H9 (cell line): Measurements from ENCODE around the gene CDAN1. TPM values are rescaled to one million over a fixed set of nuclear protein-coding genes. Genes with fewer than 3 reads are reported as not detected.

ENCODE experiments used
- DNase-seq: peaks from one replicate; pipeline ENCODE4 v3.0.0-alpha.2; 2017
- H2AFZ ChIP-seq: one replicate; pipeline ENCODE4 v1.6.1; 2013; ENCODE audit warnings: mild to moderate bottlenecking, low read length, control low read depth, moderate library complexity
- H2AK5ac ChIP-seq: 2 replicates; pipeline ENCODE4 v1.6.1; 2013; ENCODE audit warnings: low read length, control low read depth, mixed read lengths; ENCODE audit not compliant: insufficient read length
- H2BK120ac ChIP-seq: one replicate; pipeline ENCODE4 v1.6.1; 2013; ENCODE audit warnings: low read depth, mild to moderate bottlenecking, low read length, control low read depth, inconsistent platforms; ENCODE audit not compliant: poor library complexity, severe bottlenecking
- H2BK12ac ChIP-seq: 2 replicates; pipeline ENCODE4 v1.6.1; 2013; ENCODE audit warnings: low read length, control low read depth, mixed read lengths, low read depth; ENCODE audit not compliant: insufficient read length
- H2BK15ac ChIP-seq: 2 replicates; pipeline ENCODE4 v1.6.1; 2013; ENCODE audit warnings: low read depth, low read length, control low read depth
- H2BK20ac ChIP-seq: one replicate; pipeline ENCODE4 v1.6.1; 2013; ENCODE audit warnings: low read depth, mild to moderate bottlenecking, low read length, control low read depth, inconsistent platforms; ENCODE audit not compliant: poor library complexity, severe bottlenecking
- H2BK5ac ChIP-seq: 2 replicates; pipeline ENCODE4 v1.6.1; 2013; ENCODE audit warnings: low read length, control low read depth, mixed read lengths; ENCODE audit not compliant: insufficient read length
- H3K14ac ChIP-seq: 2 replicates; pipeline ENCODE4 v1.6.1; 2013; ENCODE audit warnings: low read length, control low read depth; ENCODE audit not compliant: insufficient read depth
- H3K18ac ChIP-seq: 2 replicates; pipeline ENCODE4 v1.6.1; 2013; ENCODE audit warnings: low read depth, mild to moderate bottlenecking, mixed read lengths, low read length, control low read depth; ENCODE audit not compliant: insufficient read length
- H3K23ac ChIP-seq: 2 replicates; pipeline ENCODE4 v1.6.1; 2013; ENCODE audit warnings: low read length, control low read depth, mixed read lengths, low read depth; ENCODE audit not compliant: insufficient read length
- H3K23me2 ChIP-seq: 2 replicates; pipeline ENCODE4 v1.6.1; 2013; ENCODE audit warnings: low read depth, mild to moderate bottlenecking, mixed read lengths, low read length, control low read depth; ENCODE audit not compliant: insufficient read length, poor library complexity, severe bottlenecking
- H3K27ac ChIP-seq: 2 replicates; pipeline ENCODE4 v1.5.1; 2013; ENCODE audit warnings: low read length, control low read depth, mixed read lengths, low read depth; ENCODE audit not compliant: insufficient read length
- H3K27me3 ChIP-seq: 2 replicates; pipeline ENCODE4 v1.6.1; 2013; ENCODE audit warnings: low read length, control low read depth, inconsistent platforms; ENCODE audit not compliant: insufficient read depth
- H3K4ac ChIP-seq: 2 replicates; pipeline ENCODE4 v1.6.1; 2013; ENCODE audit warnings: low read depth, mild to moderate bottlenecking, control low read depth, inconsistent platforms, low read length, moderate library complexity
- H3K4me1 ChIP-seq: 2 replicates; pipeline ENCODE4 v1.6.1; 2013; ENCODE audit warnings: low read length, control low read depth, inconsistent platforms; ENCODE audit not compliant: insufficient read depth
- H3K4me2 ChIP-seq: 2 replicates; pipeline ENCODE4 v1.6.1; 2013; ENCODE audit warnings: low read length, control low read depth, mixed read lengths; ENCODE audit not compliant: insufficient read length, insufficient read depth
- H3K56ac ChIP-seq: 2 replicates; pipeline ENCODE4 v1.6.1; 2013; ENCODE audit warnings: low read depth, mild to moderate bottlenecking, mixed read lengths, low read length, control low read depth; ENCODE audit not compliant: insufficient read length
- H3K79me1 ChIP-seq: 2 replicates; pipeline ENCODE4 v1.6.1; 2013; ENCODE audit warnings: low read depth, mild to moderate bottlenecking, moderate library complexity, low read length, control low read depth, inconsistent platforms; ENCODE audit not compliant: insufficient read depth, poor library complexity, severe bottlenecking
- H3K79me2 ChIP-seq: 2 replicates; pipeline ENCODE4 v1.6.1; 2013; ENCODE audit warnings: low read length, control low read depth, inconsistent platforms; ENCODE audit not compliant: insufficient read depth
- H3K9ac ChIP-seq: 2 replicates; pipeline ENCODE4 v1.6.1; 2013; ENCODE audit warnings: low read length, control low read depth, mixed read lengths; ENCODE audit not compliant: insufficient read length; ENCODE audit errors: extremely low read depth
- H3K9me3 ChIP-seq: one replicate; pipeline ENCODE4 v1.6.1; 2013; ENCODE audit warnings: low read depth, low read length, inconsistent platforms; ENCODE audit not compliant: control insufficient read depth
- H3T11ph ChIP-seq: one replicate; pipeline ENCODE4 v1.6.1; 2013; ENCODE audit warnings: mild to moderate bottlenecking, low read length, control low read depth, inconsistent platforms
- H4K20me1 ChIP-seq: one replicate; pipeline ENCODE4 v1.6.1; 2013; ENCODE audit not compliant: control insufficient read depth, insufficient read length, insufficient read depth
- H4K5ac ChIP-seq: 2 replicates; pipeline ENCODE4 v1.6.1; 2013; ENCODE audit warnings: low read depth, mild to moderate bottlenecking, mixed read lengths, low read length, control low read depth; ENCODE audit not compliant: insufficient read length
- H4K8ac ChIP-seq: replicated peaks from 2 replicates; pipeline ENCODE4 v1.6.1; 2013; ENCODE audit warnings: low read length, control low read depth, mixed read lengths, low read depth; ENCODE audit not compliant: insufficient read length
- H4K91ac ChIP-seq: 2 replicates; pipeline ENCODE4 v1.6.1; 2013; ENCODE audit warnings: low read depth, mild to moderate bottlenecking, moderate library complexity, mixed read lengths, low read length, control low read depth; ENCODE audit not compliant: insufficient read length
- H3K27ac Mint-ChIP-seq, 3 experiments: 2 replicates in 2 of 3; 3 replicates in 1 of 3; pipeline ENCODE4 v1.8.0; 2020 to 2021; ENCODE audit warnings: mixed read lengths in 3 of 3, mild to moderate bottlenecking in 1 of 3, moderate library complexity in 1 of 3
- H3K27me3 Mint-ChIP-seq: 2 replicates; pipeline ENCODE4 v1.8.0; 2021; ENCODE audit warnings: low read depth, mild to moderate bottlenecking, moderate library complexity, mixed read lengths
- H3K36me3 Mint-ChIP-seq, 3 experiments: 2 replicates in 2 of 3; 3 replicates in 1 of 3; pipeline ENCODE4 v1.8.0; 2020 to 2021; ENCODE audit warnings: low read depth in 3 of 3, mixed read lengths in 3 of 3; ENCODE audit not compliant: insufficient read depth in 1 of 3
- H3K4me1 Mint-ChIP-seq, 2 experiments: 2 replicates each; pipeline ENCODE4 v1.8.0; 2020; ENCODE audit warnings: mixed read lengths in 2 of 2
- H3K4me3 Mint-ChIP-seq, 2 experiments: 2 replicates in 1 of 2; 3 replicates in 1 of 2; pipeline ENCODE4 v1.8.0; 2020 to 2021; ENCODE audit warnings: mild to moderate bottlenecking in 2 of 2, mixed read lengths in 2 of 2, moderate library complexity in 1 of 2
- H3K9me3 Mint-ChIP-seq, 2 experiments: 2 replicates in 1 of 2; 3 replicates in 1 of 2; pipeline ENCODE4 v1.8.0; 2020; ENCODE audit warnings: mild to moderate bottlenecking in 2 of 2, mixed read lengths in 2 of 2, moderate library complexity in 1 of 2
- CTCF ChIP-seq: fragments of 200-600 bp; sonication (generic); conservative IDR thresholded peaks from 3 replicates; pipeline ENCODE4 v1.8.0; 2021; ENCODE audit warnings: antibody characterized with exemption, mild to moderate bottlenecking
- WGBS: extraction: QIAGEN DNeasy Blood & Tissue Kit; methylation state at CpG from one replicate; pipeline ENCODE4 v1.1.7; 2013; ENCODE audit warnings: missing lambda C conversion rate, low lambda C conversion rate, mixed read lengths; ENCODE audit not compliant: insufficient read length; ENCODE audit errors: extremely low coverage; 5-methylcytosine and 5-hydroxymethylcytosine counted together
- total RNA-seq: library from RNA; stranded (reverse); gene quantifications from 2 replicates; pipeline ENCODE4 v1.2.1, GENCODE V29; 2021

CDAN1 gene
- total RNA-seq, 1 experiment from 2014 or later: 20.4 TPM

- no peak overlapping the region for H3K23ac ChIP-seq
- no peak for DNase-seq
- Mint-ChIP-seq H3K27ac (no peak overlapping the region), H3K4me3 (no peak overlapping the region), H3K27me3 (no peaks in the 10 kb centered on the region), H3K4me1 (peaks cover 5 to 20% of the 10 kb centered on the region in 2 experiments; a peak in 2 of 4 replicates), H3K9me3 (no peaks in the 10 kb centered on the region), H3K36me3 (peaks cover 30 to 82% (median 82%) of the 10 kb centered on the region in 3 experiments)
- no CpG with 5 or more reads among the region's 14 CpGs for WGBS
- no peak overlapping the region for H3K4ac ChIP-seq
- H2AFZ ChIP-seq: no peak overlapping the region
- no peaks in the 10 kb centered on the region for H3K4me1 ChIP-seq
- H3K79me1 ChIP-seq: no peaks in the 10 kb centered on the region
- H3K27ac ChIP-seq: no peak overlapping the region
- H2AK5ac ChIP-seq: no peak overlapping the region
- H3K56ac ChIP-seq: no peak overlapping the region
- no peak overlapping the region for H2BK20ac ChIP-seq
- no peak overlapping the region for H2BK5ac ChIP-seq
- H4K20me1 ChIP-seq: no peaks in the 10 kb centered on the region
- no peaks in the 10 kb centered on the region for H3K9me3 ChIP-seq
- no peak for TF ChIP-seq CTCF
- no peak overlapping the region for H3T11ph ChIP-seq
- H4K8ac ChIP-seq: no peak overlapping the region
- H3K27me3 ChIP-seq: no peaks in the 10 kb centered on the region
- no peak overlapping the region for H4K5ac ChIP-seq
- no peak overlapping the region for H4K91ac ChIP-seq
- no peak overlapping the region for H3K9ac ChIP-seq
- H3K14ac ChIP-seq: no peak overlapping the region
- no peak overlapping the region for H3K4me2 ChIP-seq
- H2BK12ac ChIP-seq: no peak overlapping the region
- no peak overlapping the region for H2BK15ac ChIP-seq
- no peaks in the 10 kb centered on the region for H3K23me2 ChIP-seq
- H3K18ac ChIP-seq: no peak overlapping the region
- H3K79me2 ChIP-seq: no peaks in the 10 kb centered on the region
- H2BK120ac ChIP-seq: no peak overlapping the region
Observed at GRCh38 chr15:42730536-42730935, 6.4 kb downstream of the CDAN1 start.
